Upper lobe of right lung (tissue), 1 donor: ENCODE data around the gene TCF7L2. TPM values are rescaled to one million over a fixed set of nuclear protein-coding genes. Genes with fewer than 3 reads are reported as not detected.

Source experiments
- ATAC-seq: fragments of 200-7000 bp; cut with Tn5 transposase; one replicate; pipeline ENCODE4 v1.9.1; 2020; ENCODE audit warnings: mild to moderate bottlenecking, moderate library complexity
- DNase-seq: peaks from one replicate; pipeline ENCODE4 v3.0.0-alpha.2; 2020
- H3K27ac ChIP-seq: fragments of 200-600 bp; one replicate; pipeline ENCODE4 v1.8.0; 2022
- H3K27me3 ChIP-seq: fragments of 200-600 bp; one replicate; pipeline ENCODE4 v1.8.0; 2022; ENCODE audit warnings: mild to moderate bottlenecking
- H3K36me3 ChIP-seq: fragments of 200-600 bp; one replicate; pipeline ENCODE4 v1.8.0; 2022
- H3K4me1 ChIP-seq: fragments of 200-600 bp; one replicate; pipeline ENCODE4 v1.8.0; 2022
- H3K4me3 ChIP-seq: fragments of 200-600 bp; one replicate; pipeline ENCODE4 v1.8.0; 2022; ENCODE audit warnings: mild to moderate bottlenecking
- H3K9me3 ChIP-seq: fragments of 200-600 bp; one replicate; pipeline ENCODE4 v1.8.0; 2022
- CTCF ChIP-seq: fragments of 200-600 bp; IDR thresholded peaks from one replicate; pipeline ENCODE4 v1.8.0; 2022; ENCODE audit warnings: antibody characterized with exemption
- intact Hi-C: fragments of 100-400 bp; cut with DNase I; formaldehyde crosslinking; loops from one replicate; pipeline ENCODE4 v1.11.0; 2022
- total RNA-seq: library from RNA; stranded (reverse); fragmentation: NEBNext Ultra II Directional; extraction: Animal tissue kit (Norgen Biotek cat#: 25700); gene quantifications from one replicate; pipeline ENCODE4 v1.2.1, GENCODE V29; 2021
- donor health status: DM: no; HTN: yes; CAD: no; lungs with severe emphysema.

The TCF7L2 gene
- total RNA-seq, 1 donor from 2014 or later: 47.4 TPM

- no peaks in the 10 kb centered on the region for H3K4me1 ChIP-seq
- intact Hi-C loops: no loop called here
- ATAC-seq (no peak), DNase-seq (no peak)
- no peaks in the 10 kb centered on the region for H3K27me3 ChIP-seq
- no peaks in the 10 kb centered on the region for H3K36me3 ChIP-seq
- TF ChIP-seq CTCF: no peak
- no peak overlapping the region for H3K27ac ChIP-seq
- no peaks in the 10 kb centered on the region for H3K9me3 ChIP-seq
- H3K4me3 ChIP-seq: no peak overlapping the region
Observed at GRCh38 chr10:113199459-113199858, 249.4 kb downstream of the TCF7L2 start.

- Histone ChIP-seq H3K27ac (no peak overlapping the region), H3K9me3 (peaks cover 9% of the 10 kb centered on the region), H3K36me3 (no peaks in the 10 kb centered on the region), H3K27me3 (no peaks in the 10 kb centered on the region), H3K4me1 (no peaks in the 10 kb centered on the region), H3K4me3 (no peak overlapping the region)
- TF ChIP-seq CTCF: no peak
- intact Hi-C loops: no loop called here
- no peak for DNase-seq
- peak; percentile 21 for ATAC-seq
Observed at GRCh38 chr10:113202011-113202410, 252.0 kb downstream of the TCF7L2 start.

- no peak overlapping the region for H3K4me3 ChIP-seq
- H3K9me3 ChIP-seq: peaks cover 29% of the 10 kb centered on the region
- no peaks in the 10 kb centered on the region for H3K27me3 ChIP-seq
- H3K36me3 ChIP-seq: no peaks in the 10 kb centered on the region
- intact Hi-C loops: no loop called here
- DNase-seq (no peak), ATAC-seq (no peak)
- H3K27ac ChIP-seq: no peak overlapping the region
- H3K4me1 ChIP-seq: no peaks in the 10 kb centered on the region
- no peak for TF ChIP-seq CTCF
Observed at GRCh38 chr10:113207924-113208323, 257.9 kb downstream of the TCF7L2 start.

- TF ChIP-seq CTCF: no peak
- intact Hi-C loops: no loop called here
- DNase-seq: no peak
- Histone ChIP-seq H3K36me3 (no peaks in the 10 kb centered on the region), H3K4me3 (no peak overlapping the region), H3K27me3 (no peaks in the 10 kb centered on the region), H3K27ac (no peak overlapping the region), H3K4me1 (no peaks in the 10 kb centered on the region), H3K9me3 (peaks cover 10% of the 10 kb centered on the region)
- no peak for ATAC-seq
Observed at GRCh38 chr10:113213035-113213434, 263.0 kb downstream of the TCF7L2 start.

- no peak overlapping the region for H3K27ac ChIP-seq
- TF ChIP-seq CTCF: no peak
- H3K36me3 ChIP-seq: no peaks in the 10 kb centered on the region
- intact Hi-C loops: no loop called here
- no peak for DNase-seq
- H3K4me1 ChIP-seq: no peaks in the 10 kb centered on the region
- H3K4me3 ChIP-seq: no peak overlapping the region
- no peaks in the 10 kb centered on the region for H3K27me3 ChIP-seq
- ATAC-seq: no peak
- no peaks in the 10 kb centered on the region for H3K9me3 ChIP-seq
Observed at GRCh38 chr10:113214331-113214730, 264.3 kb downstream of the TCF7L2 start.

GRCh38 chr10:113216102-113216501 lies 266.1 kb downstream of the TCF7L2 start:
- peak; percentile 7 for TF ChIP-seq CTCF
- intact Hi-C loops: no loop called here
- H3K27me3 ChIP-seq: no peaks in the 10 kb centered on the region
- no peaks in the 10 kb centered on the region for H3K36me3 ChIP-seq
- H3K9me3 ChIP-seq: no peaks in the 10 kb centered on the region
- no peak overlapping the region for H3K4me3 ChIP-seq
- H3K4me1 ChIP-seq: no peaks in the 10 kb centered on the region
- H3K27ac ChIP-seq: no peak overlapping the region
- no peak for DNase-seq
- no peak for ATAC-seq
